GM18520 (cell line): ENCODE data around the gene YBX3.

Experiments used
- ATAC-seq: cut with Tn5 transposase; IDR thresholded peaks from one replicate; pipeline ENCODE4 v1.9.1; 2021; ENCODE audit not compliant: unreplicated experiment

YBX3 gene

GRCh38 chr12:10672231-10672868, 50.8 kb downstream of the YBX3 start:
- ATAC-seq = no peak

GRCh38 chr12:10669533-10669932, 53.6 kb downstream of the YBX3 start:
- ATAC-seq = no peak

- no peak for ATAC-seq
Measured at GRCh38 chr12:10668526-10668925, 54.6 kb downstream of the YBX3 start.

- no peak for ATAC-seq
Measured at GRCh38 chr12:10667581-10667980, 55.5 kb downstream of the YBX3 start.

- no peak for ATAC-seq
Measured at GRCh38 chr12:10664499-10664898, 58.6 kb downstream of the YBX3 start.

GRCh38 chr12:10663869-10664268, 59.3 kb downstream of the YBX3 start:
- ATAC-seq = no peak

GRCh38 chr12:10661338-10661737, 61.8 kb downstream of the YBX3 start:
- ATAC-seq = no peak

GRCh38 chr12:10654003-10654402, 69.1 kb downstream of the YBX3 start:
- no peak for ATAC-seq

GRCh38 chr12:10652192-10652591, 70.9 kb downstream of the YBX3 start:
- ATAC-seq = no peak
